BJ (cell line): Measurements from ENCODE around the gene MAP3K13. TPM values are rescaled to one million over a fixed set of nuclear protein-coding genes. Genes with fewer than 3 reads are reported as not detected.

Experiments used
- CTCF ChIA-PET: fragments of 350-600 bp; formaldehyde crosslinking; extraction: SDS; loops from one replicate; lab custom pipeline; 2021; ENCODE audit warnings: antibody characterized with exemption, inconsistent platforms; lab: Yijun Ruan, JAX
- POLR2A ChIA-PET: fragments of 300-600 bp; sonication (Branson Sonifier 250); formaldehyde crosslinking; extraction: SDS; loops from one replicate; lab custom pipeline; 2021; ENCODE audit warnings: antibody characterized with exemption; lab: Charles Lee
- DNase-seq: peaks from one replicate; pipeline ENCODE4 v3.0.0-alpha.2; 2011; ENCODE audit warnings: low read depth
- H3K27me3 ChIP-seq: 2 replicates; pipeline ENCODE4 v1.6.0; 2011; ENCODE audit warnings: low read length; ENCODE audit not compliant: control insufficient read depth, insufficient read depth
- H3K36me3 ChIP-seq: 2 replicates; pipeline ENCODE4 v1.5.1; 2011; ENCODE audit warnings: low read length; ENCODE audit not compliant: control insufficient read depth, insufficient read depth
- H3K4me3 ChIP-seq: 2 replicates; pipeline ENCODE4 v1.5.1; 2011; ENCODE audit warnings: low read depth, mild to moderate bottlenecking, control low read depth, low read length
- CTCF ChIP-seq: IDR thresholded peaks from 2 replicates; pipeline ENCODE4 v1.5.1; 2011; ENCODE audit warnings: low read depth, mild to moderate bottlenecking, control low read depth, inconsistent platforms, low read length, moderate library complexity; ENCODE audit not compliant: insufficient read depth
- polyA plus RNA-seq: library from polyadenylated mRNA; depleted of rRNA; stranded (reverse); fragments of >200 nt; gene quantifications from 2 replicates; pipeline ENCODE4 v1.2.3, GENCODE V29; 2011

MAP3K13 gene
- polyA plus RNA-seq, 1 experiment: 8.9 TPM

GRCh38 chr3:185401319-185401955 lies 38.5 kb downstream of the MAP3K13 start:
- DNase-seq: no peak
- ChIA-PET POLR2A (no interaction called here), CTCF (no interaction called here)

GRCh38 chr3:185402561-185402960 lies 39.6 kb downstream of the MAP3K13 start:
- H3K4me3 ChIP-seq: no peak overlapping the region
- POLR2A ChIA-PET: no interaction called here
- CTCF ChIA-PET: no interaction called here
- H3K36me3 ChIP-seq: no peaks in the 10 kb centered on the region
- H3K27me3 ChIP-seq: no peaks in the 10 kb centered on the region
- TF ChIP-seq CTCF: no peak
- no peak for DNase-seq

More at GRCh38 chr3:185401319-185401955, 38.5 kb downstream of the MAP3K13 start:
- no peaks in the 10 kb centered on the region for H3K27me3 ChIP-seq
- H3K36me3 ChIP-seq: no peaks in the 10 kb centered on the region
- TF ChIP-seq CTCF: no peak
- no peak overlapping the region for H3K4me3 ChIP-seq

- DNase-seq: no peak
- POLR2A ChIA-PET: no interaction called here
- no peak for TF ChIP-seq CTCF
- H3K4me3 ChIP-seq: no peak overlapping the region
- no peaks in the 10 kb centered on the region for H3K36me3 ChIP-seq
- CTCF ChIA-PET: interaction anchor here (0.6 kb wide), 1 partner anchor 14 kb away, joined by 3 read pairs; no protein-coding TSS in a partner anchor
- no peaks in the 10 kb centered on the region for H3K27me3 ChIP-seq
These were observed 40.1 kb downstream of the MAP3K13 start for GRCh38 chr3:185403002-185403401.

- H3K4me3 ChIP-seq: no peak overlapping the region
- ChIA-PET POLR2A (no interaction called here), CTCF (no interaction called here)
- H3K36me3 ChIP-seq: no peaks in the 10 kb centered on the region
- DNase-seq: no peak
- no peaks in the 10 kb centered on the region for H3K27me3 ChIP-seq
- no peak for TF ChIP-seq CTCF
These were observed 42.3 kb downstream of the MAP3K13 start for GRCh38 chr3:185405243-185405642.

- no peak overlapping the region for H3K4me3 ChIP-seq
- POLR2A ChIA-PET: no interaction called here
- H3K27me3 ChIP-seq: no peaks in the 10 kb centered on the region
- no peak for DNase-seq
- no peak for TF ChIP-seq CTCF
- H3K36me3 ChIP-seq: no peaks in the 10 kb centered on the region
- CTCF ChIA-PET: no interaction called here
These were observed 42.7 kb downstream of the MAP3K13 start for GRCh38 chr3:185405664-185406063.
